ENCODE data around the gene CDC14A.
"Not testable (repeated sequence)": the region's sequence is repeated elsewhere in the genome, so short reads cannot be mapped to it uniquely, and the experiment has no call there.

Gene CDC14A

DNA sequence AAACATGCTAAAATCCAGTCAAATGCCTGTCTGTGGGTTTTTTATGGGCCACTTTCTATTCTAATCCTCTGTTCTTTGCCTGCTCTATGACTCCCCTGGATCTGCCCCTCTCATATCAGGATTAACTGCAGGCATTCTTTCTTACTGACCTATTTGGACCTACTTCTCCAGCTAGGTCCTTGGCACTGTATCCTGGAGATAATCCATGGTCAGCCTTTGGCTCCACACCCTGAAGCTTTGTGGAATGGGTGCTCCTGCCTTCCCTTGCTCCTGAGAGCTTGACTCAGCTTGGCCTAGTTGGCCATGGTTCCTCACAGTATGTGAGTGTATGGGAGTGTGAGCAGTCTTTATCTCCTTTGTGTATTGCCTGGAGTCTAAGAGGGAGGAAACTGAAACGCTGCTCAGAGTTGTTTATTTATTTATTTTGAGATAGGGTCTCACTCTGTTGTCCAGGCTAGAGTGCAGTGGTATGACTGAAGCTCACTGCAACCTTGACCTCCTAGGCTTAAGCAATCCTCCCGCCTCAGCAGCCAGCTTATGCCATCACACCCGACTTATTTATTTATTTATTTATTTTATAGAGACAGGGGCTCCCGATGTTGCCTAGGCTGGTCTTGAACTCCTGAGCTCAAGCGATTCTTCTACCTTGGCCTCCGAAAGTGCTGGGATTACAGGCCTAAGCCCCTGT is 28.7 kb upstream of the CDC14A start:
- H3K27ac Mint-ChIP-seq = no peak overlapping the region
- H3K27me3 Mint-ChIP-seq = peaks cover 8% of the 10 kb centered on the region
- H3K9me3 Mint-ChIP-seq = peaks cover 13% of the 10 kb centered on the region

DNA sequence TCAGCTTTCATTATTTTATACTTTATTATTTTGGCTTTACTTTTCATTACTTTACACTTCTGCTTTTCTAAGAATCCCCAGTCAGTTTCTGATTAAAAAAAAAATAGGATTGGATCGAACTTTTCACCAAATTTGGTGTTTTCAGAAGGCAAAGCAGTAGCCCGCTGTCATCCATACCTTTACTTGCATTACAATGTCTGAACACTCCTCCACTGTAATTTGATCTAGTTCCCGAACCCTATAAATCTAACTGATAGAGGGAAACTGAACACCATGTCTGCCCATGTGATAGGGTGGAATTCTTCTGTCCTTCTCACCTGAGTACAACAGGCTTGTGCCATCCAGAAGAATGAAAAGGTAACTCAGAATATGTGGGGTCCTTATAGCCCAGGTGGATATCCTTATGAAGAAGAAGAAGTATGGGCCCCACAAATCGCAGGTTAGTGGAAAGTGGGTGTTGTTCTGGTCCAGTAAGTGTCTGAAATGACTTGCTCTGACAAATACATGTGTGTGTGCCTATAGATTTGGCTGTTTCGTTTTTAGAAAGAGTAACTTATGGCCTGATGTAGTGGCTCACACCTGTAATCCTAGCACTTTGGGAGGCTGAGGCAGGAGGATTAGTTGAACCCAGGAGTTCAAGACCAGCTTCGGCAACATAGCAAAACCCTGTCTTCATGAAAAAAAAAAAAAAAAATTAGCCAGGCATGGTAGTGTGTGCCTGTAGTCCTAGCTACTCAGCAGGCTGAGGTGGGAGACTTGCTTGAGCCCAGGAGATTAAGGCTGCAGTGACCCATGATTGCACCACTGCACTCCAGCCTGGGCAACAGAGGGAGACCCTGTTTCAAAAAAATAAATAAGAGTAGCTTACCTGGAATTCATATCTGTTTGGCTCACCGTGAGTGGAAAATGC is 26.6 kb upstream of the CDC14A start:
- Mint-ChIP-seq H3K36me3 (no peaks in the 10 kb centered on the region), H3K4me1 (no peaks in the 10 kb centered on the region), H3K4me3 (no peak overlapping the region), H3K27me3 (peaks cover 8% of the 10 kb centered on the region), H3K9me3 (peaks cover 2% of the 10 kb centered on the region), H3K27ac (no peak overlapping the region)
- ATAC-seq = no peak

More for the DNA sequence above, 28.7 kb upstream of the CDC14A start:
- Mint-ChIP-seq H3K36me3 (peaks cover 8% of the 10 kb centered on the region), H3K4me3 (no peak overlapping the region), H3K4me1 (no peaks in the 10 kb centered on the region)
- ATAC-seq = no peak

DNA sequence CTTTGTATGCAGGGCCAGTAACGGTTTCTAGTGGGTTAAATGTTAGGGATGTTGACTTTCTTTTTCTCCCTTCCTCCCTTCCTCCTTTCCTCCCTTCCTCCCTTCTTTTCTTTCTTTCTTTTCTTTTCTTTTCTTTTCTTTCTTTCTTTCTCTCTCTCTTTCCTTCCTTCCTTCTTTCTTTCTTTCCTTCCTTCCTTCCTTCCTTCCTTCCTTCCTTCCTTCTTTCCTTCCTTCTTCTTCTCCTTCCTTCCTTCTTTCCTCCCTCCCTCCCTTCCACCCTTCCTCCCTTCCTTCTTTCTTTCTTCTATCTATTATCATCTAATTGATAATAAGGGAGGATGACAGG is 26.0 kb upstream of the CDC14A start:
- not testable (repeated sequence) for H3K27ac Mint-ChIP-seq, H3K4me3 Mint-ChIP-seq

DNA sequence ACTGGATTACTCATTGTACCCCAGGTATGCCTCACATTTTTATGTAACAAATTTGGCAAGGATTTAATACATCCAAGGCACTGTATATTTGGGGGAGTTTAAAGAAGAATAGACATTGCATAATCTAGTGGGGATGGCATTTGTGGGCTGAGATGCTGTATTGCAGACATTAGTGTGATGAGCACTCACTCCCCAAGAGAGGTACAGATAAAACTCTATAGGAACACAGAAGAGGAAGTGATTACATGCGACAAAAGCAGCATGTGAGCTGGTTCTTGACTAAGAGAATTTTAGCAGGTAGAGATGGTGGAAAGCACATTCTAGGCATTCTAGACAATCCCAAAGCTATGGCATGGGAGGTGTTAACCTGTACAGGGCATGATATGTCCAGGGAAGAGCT is 24.2 kb upstream of the CDC14A start:
- no peaks in the 10 kb centered on the region for H3K36me3 Mint-ChIP-seq
- H3K27me3 Mint-ChIP-seq = peaks cover 8% of the 10 kb centered on the region
- H3K4me3 Mint-ChIP-seq = no peak overlapping the region
- ATAC-seq = no peak
- no peaks in the 10 kb centered on the region for H3K9me3 Mint-ChIP-seq
- no peaks in the 10 kb centered on the region for H3K4me1 Mint-ChIP-seq
- H3K27ac Mint-ChIP-seq = no peak overlapping the region

More for the DNA sequence above, 26.0 kb upstream of the CDC14A start:
- H3K9me3 Mint-ChIP-seq, H3K27me3 Mint-ChIP-seq, H3K4me1 Mint-ChIP-seq, H3K36me3 Mint-ChIP-seq, ATAC-seq: not testable (repeated sequence)

DNA sequence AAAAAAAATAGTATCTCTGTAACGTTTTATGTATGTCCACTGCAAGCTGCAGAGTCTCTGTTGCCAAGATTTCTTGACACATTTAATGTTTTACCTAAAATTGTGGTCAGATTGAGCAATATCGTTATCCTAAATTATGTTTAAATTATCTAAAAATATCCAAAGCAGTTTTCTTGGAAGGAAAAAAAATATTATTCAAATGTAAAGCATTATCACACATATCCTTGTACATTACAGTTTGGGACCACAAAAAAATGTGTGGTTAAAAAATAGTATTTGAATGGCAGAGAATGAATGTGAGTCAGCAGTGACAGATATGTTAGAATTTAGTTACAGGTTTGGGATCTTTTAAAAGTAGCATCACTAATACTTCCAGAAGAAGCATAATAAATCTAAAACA is 21.2 kb upstream of the CDC14A start:
- peaks cover 10% of the 10 kb centered on the region for H3K27me3 Mint-ChIP-seq
- not testable (repeated sequence) for H3K36me3 Mint-ChIP-seq, H3K4me1 Mint-ChIP-seq, H3K27ac Mint-ChIP-seq, ATAC-seq, H3K9me3 Mint-ChIP-seq, H3K4me3 Mint-ChIP-seq

DNA sequence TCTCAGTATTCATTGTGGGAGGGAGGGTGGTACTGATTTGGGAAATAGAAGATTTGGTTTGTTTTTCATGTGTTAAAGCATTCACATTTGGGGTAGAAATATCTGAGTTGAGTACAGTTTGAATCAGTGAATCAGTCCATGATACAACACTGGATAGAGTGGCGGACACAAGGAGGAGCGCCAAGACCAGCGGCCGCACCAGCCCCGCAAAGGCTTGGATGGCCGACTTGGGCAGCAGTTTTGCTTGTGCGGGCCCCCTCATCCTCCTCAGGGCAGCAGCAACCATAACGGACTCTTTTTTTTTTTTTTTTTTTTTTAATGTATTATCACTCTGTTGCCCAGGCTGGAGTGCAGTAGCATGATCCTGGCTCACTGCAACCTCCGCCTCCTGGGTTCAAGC is 20.0 kb upstream of the CDC14A start:
- no peak overlapping the region for H3K4me3 Mint-ChIP-seq
- no peaks in the 10 kb centered on the region for H3K9me3 Mint-ChIP-seq
- no peaks in the 10 kb centered on the region for H3K36me3 Mint-ChIP-seq
- H3K27me3 Mint-ChIP-seq = peaks cover 13% of the 10 kb centered on the region
- ATAC-seq = no peak
- H3K27ac Mint-ChIP-seq = no peak overlapping the region
- H3K4me1 Mint-ChIP-seq = no peaks in the 10 kb centered on the region

DNA sequence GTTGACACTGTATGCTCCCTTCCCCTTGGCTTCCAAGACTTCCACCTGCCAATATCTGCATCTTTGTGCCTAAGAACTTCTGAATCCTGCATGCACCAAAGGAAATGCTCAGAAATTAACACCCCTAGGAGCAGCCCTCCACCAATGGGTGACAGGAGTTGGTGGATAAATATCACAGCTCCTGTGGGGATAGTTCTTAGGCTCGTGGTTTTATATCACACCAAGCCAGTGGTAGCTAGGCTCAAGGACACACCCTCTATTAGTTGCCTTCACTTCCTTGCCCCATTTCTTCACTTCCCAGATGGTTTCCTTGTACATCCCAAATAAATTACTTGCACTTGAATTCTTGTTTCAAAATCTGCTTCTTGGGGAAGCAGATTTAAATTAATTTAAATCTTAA is 16.9 kb upstream of the CDC14A start:
- H3K36me3 Mint-ChIP-seq = no peaks in the 10 kb centered on the region
- H3K27me3 Mint-ChIP-seq = peaks cover 18% of the 10 kb centered on the region
- H3K27ac Mint-ChIP-seq = no peak overlapping the region
- H3K4me1 Mint-ChIP-seq = no peaks in the 10 kb centered on the region
- ATAC-seq = no peak
- H3K4me3 Mint-ChIP-seq = no peak overlapping the region
- no peaks in the 10 kb centered on the region for H3K9me3 Mint-ChIP-seq

DNA sequence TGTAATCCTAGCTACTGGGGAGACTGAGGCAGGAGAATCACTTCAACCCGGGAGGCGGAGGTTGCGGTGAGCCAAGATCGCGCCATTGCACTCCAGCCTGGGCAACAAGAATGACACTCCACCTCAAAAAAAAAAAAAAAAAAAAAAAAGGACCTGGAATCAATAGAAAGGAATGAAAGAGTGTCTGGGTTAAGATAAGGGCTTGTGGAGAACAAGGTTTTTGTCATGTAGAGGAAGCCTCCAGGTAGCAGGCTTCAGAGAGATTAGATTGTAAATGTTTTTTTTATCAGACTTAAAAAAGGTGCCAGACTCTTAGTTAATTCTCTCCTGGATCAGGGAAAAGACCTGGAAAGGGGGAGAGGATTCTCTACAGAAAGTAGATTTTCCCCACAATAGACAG is 14.4 kb upstream of the CDC14A start:
- not testable (repeated sequence) for H3K9me3 Mint-ChIP-seq

DNA sequence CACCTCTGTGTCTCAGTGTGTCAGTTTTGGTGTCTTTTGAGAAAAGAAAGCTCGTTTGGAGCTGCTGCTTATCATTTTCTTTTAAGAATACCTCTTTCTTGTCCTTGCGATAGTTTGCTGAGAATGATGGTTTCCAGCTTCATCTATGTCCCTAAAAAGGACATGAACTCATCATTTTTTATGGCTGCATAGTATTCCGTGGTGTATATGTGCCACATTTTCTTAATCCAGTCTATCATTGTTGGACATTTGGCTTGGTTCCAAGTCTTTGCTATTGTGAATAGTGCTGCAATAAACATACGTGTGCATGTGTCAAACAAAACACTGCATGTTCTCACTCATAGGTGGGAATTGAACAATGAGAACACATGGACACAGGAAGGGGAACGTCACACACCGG is 12.6 kb upstream of the CDC14A start:
- not testable (repeated sequence) for H3K4me1 Mint-ChIP-seq, ATAC-seq, H3K9me3 Mint-ChIP-seq, H3K27ac Mint-ChIP-seq, H3K36me3 Mint-ChIP-seq, H3K4me3 Mint-ChIP-seq
- H3K27me3 Mint-ChIP-seq = peaks cover 18% of the 10 kb centered on the region

More for the DNA sequence above, 14.4 kb upstream of the CDC14A start:
- not testable (repeated sequence) for H3K4me1 Mint-ChIP-seq, ATAC-seq, H3K4me3 Mint-ChIP-seq, H3K27ac Mint-ChIP-seq, H3K36me3 Mint-ChIP-seq
- peaks cover 18% of the 10 kb centered on the region for H3K27me3 Mint-ChIP-seq

DNA sequence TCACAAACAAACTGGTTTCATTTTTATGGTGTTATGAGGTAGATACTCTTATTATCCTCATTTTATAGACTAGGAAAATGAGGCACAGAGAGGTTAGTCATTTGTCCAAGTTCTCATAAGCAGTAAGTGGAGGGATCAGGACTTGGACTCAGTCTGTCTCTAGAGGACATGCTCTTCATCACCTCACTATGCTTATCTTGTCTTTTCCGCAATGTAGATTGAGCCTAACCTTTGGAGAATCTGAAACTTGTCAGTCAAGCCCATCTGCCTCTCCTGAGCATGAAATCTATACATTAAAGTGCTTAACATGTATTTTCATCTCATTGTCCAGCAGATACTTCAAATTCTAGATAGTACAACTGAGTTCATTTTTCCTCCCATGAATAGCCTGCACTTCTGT is 11.8 kb upstream of the CDC14A start:
- Mint-ChIP-seq H3K9me3 (no peaks in the 10 kb centered on the region), H3K4me1 (no peaks in the 10 kb centered on the region), H3K4me3 (no peak overlapping the region), H3K27ac (no peak overlapping the region), H3K36me3 (no peaks in the 10 kb centered on the region), H3K27me3 (peaks cover 18% of the 10 kb centered on the region)
- no peak for ATAC-seq

DNA sequence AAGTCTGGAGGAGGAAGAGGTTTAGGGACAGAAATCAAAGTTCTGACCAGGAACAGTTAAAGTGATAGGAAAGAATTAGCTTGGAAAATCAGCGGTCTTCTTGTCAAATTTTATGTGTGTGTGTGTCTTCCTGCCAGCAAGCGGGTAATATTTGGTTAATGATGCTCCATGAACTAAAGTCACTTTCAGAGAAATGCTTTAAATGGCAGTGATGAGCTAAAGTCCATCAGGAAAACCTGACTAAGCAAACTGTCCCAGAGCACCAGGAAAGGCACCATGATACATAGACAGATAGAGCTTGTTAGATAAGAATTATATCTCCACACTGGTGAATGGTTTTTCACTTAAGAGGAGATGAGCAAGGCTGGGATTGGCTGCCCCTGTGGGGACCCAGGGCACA is 10.0 kb upstream of the CDC14A start:
- Mint-ChIP-seq H3K27ac (no peak overlapping the region), H3K27me3 (peaks cover 5% of the 10 kb centered on the region), H3K4me1 (no peaks in the 10 kb centered on the region), H3K4me3 (no peak overlapping the region), H3K36me3 (no peaks in the 10 kb centered on the region), H3K9me3 (no peaks in the 10 kb centered on the region)
- no peak for ATAC-seq

DNA sequence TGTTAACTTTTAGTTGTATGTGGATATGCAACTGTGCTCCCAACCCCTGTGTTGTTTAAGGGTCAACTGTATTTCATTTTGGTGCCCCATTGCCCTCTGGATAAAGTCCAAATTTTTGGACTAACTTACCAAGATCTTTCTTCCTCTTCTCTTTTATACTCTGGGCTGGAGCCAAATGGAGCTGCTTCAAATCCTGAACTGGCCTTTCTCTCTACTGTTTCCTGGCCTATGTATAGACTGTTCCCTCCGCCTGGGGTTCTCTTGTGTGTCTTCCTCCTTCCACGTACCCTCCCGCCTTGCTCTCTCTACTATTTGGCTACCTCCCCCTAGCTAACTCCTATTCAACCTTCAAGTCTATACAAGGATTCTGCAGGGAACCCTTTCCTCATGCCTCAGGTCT is 8.4 kb upstream of the CDC14A start:
- Mint-ChIP-seq H3K36me3 (no peaks in the 10 kb centered on the region), H3K27me3 (no peaks in the 10 kb centered on the region), H3K4me3 (no peak overlapping the region), H3K9me3 (no peaks in the 10 kb centered on the region), H3K27ac (no peak overlapping the region), H3K4me1 (no peaks in the 10 kb centered on the region)
- ATAC-seq = no peak

DNA sequence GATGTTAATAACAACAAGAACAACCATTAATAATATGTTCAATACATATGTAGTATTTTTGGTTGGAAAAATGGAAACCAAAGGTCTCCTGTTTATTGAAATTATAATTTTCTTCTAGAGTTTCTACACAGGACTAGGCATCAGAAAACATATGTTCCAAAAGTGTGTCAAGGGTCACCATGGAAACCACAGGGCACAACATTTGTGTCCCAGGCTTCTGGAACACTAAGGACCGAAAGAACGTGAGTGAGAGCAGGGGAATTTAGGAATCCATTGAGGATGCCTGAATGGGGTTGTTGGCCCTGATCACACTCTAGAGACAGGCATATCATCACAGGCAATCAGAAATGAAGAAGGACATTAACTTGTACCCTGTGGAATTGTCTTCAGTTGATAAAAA is 7.5 kb upstream of the CDC14A start:
- H3K27me3 Mint-ChIP-seq = no peaks in the 10 kb centered on the region
- ATAC-seq = no peak
- H3K4me3 Mint-ChIP-seq = no peak overlapping the region
- no peaks in the 10 kb centered on the region for H3K9me3 Mint-ChIP-seq
- no peaks in the 10 kb centered on the region for H3K4me1 Mint-ChIP-seq
- no peaks in the 10 kb centered on the region for H3K36me3 Mint-ChIP-seq
- no peak overlapping the region for H3K27ac Mint-ChIP-seq

DNA sequence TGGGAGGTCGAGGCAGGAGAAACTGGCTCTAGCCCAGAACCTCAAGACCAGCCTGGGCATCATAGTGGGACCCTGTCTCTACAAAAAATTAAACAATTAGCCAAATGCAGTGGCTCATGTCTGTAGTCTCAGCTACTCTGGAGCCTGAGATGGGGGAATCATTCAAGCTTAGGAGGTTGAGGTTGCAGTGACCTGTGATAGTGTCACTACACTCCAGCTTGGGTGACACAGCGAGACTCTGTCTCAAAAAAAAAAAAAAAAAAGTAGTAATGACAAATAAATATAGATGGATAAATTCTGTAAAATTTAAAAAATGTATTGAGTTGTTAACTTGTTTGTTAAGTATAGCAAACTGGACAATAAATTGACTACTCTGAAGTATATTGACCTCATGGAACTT is 5.9 kb upstream of the CDC14A start:
- H3K27ac Mint-ChIP-seq = no peak overlapping the region
- H3K4me1 Mint-ChIP-seq = peaks cover 5% of the 10 kb centered on the region
- ATAC-seq = no peak
- no peak overlapping the region for H3K4me3 Mint-ChIP-seq
- H3K9me3 Mint-ChIP-seq = no peaks in the 10 kb centered on the region
- H3K27me3 Mint-ChIP-seq = no peaks in the 10 kb centered on the region
- no peaks in the 10 kb centered on the region for H3K36me3 Mint-ChIP-seq

DNA sequence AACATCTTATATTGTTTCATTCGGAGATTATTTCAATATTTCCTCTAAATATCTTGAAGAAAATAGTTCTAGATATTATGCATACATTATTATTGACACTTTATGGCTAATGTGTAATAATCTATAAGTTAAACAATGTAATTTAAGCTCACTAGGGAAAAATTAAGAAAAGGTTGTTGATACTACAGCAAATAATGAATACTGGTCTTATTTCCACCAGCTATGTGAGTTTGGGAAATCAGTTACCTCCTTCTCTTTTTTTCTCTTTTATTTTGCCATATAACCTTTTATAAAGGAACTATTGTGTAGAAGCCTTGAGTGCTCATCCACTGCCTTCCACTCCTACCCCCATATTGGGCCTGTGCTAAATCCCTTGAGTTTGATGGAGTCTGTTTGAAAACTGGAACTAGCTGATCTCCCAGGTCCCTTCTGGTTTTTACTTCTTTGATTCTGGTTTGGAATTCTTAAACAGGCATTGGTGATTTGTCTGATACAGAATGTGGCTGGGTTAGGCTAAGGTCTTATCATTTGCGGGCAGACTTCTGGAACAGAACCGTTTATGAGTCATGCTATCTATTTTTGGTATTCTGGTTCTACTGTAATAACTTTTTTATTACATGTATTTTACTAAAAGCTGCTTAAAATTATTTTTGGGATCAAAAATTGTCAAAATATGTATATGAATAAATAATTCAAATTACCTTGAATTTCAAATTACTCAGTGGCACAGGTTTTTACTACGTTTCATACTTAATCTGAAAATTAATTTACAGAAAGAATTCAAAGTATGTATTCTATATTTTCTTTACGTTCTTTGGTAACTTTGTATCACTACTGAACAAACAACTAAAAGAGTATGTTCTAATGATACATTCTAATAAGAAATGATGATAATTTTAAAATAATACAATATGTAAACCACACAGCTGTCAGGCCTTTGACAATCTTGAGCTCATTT is 5.0 kb upstream of the CDC14A start:
- Mint-ChIP-seq H3K36me3 (no peaks in the 10 kb centered on the region), H3K27ac (no peak overlapping the region), H3K9me3 (no peaks in the 10 kb centered on the region), H3K27me3 (no peaks in the 10 kb centered on the region), H3K4me1 (peaks cover 5% of the 10 kb centered on the region), H3K4me3 (no peak overlapping the region)
- ATAC-seq = no peak
